ENCODE measurements around the gene PCDHGA6.
"Not testable (repeated sequence)": the region's sequence is repeated elsewhere in the genome, so short reads cannot be mapped to it uniquely, and the experiment has no call there.

Gene PCDHGA6

GRCh38 chr5:141346017-141346416 is 27.7 kb upstream of the PCDHGA6 start:
- peaks cover 79% of the 10 kb centered on the region for H3K27me3 Mint-ChIP-seq
- not testable (repeated sequence) for H3K36me3 Mint-ChIP-seq (ENCODE audit: insufficient read depth); H3K4me1 Mint-ChIP-seq; H3K9me3 Mint-ChIP-seq; H3K4me3 Mint-ChIP-seq; H3K27ac Mint-ChIP-seq (ENCODE audit: low read depth); DNase-seq (ENCODE audit: low spot score in 2 of 2); ATAC-seq (replicated peaks; ENCODE audit: extremely low read depth, poor library complexity, severe bottlenecking)

- Mint-ChIP-seq H3K27me3 (peaks cover 67% of the 10 kb centered on the region), H3K4me3 (peak within 1 kb of the TSS; percentile 60), H3K27ac (ENCODE audit: low read depth) (no peak within 1 kb of the TSS), H3K36me3 (ENCODE audit: insufficient read depth) (no peaks in the 10 kb centered on the region), H3K9me3 (peaks cover 5% of the 10 kb centered on the region), H3K4me1 (no peaks in the 10 kb centered on the region)
- no peak for DNase-seq (ENCODE audit: low spot score in 2 of 2)
- ATAC-seq (replicated peaks; ENCODE audit: extremely low read depth, poor library complexity, severe bottlenecking): no peak
Measured at GRCh38 chr5:141349917-141350619, 23.6 kb upstream of the PCDHGA6 start, which contains the start of gene PCDHGB1. Gene PCDHGB1 (plus strand): TSS chr5:141350099. CDS start chr5:141350261, 162 bp downstream.

- Mint-ChIP-seq H3K27ac (ENCODE audit: low read depth) (no peak overlapping the region), H3K4me1 (no peaks in the 10 kb centered on the region), H3K27me3 (peaks cover 67% of the 10 kb centered on the region), H3K4me3 (no peak overlapping the region), H3K9me3 (peaks cover 5% of the 10 kb centered on the region), H3K36me3 (ENCODE audit: insufficient read depth) (no peaks in the 10 kb centered on the region)
- no peak for ATAC-seq (replicated peaks; ENCODE audit: extremely low read depth, poor library complexity, severe bottlenecking)
- no peak for DNase-seq (ENCODE audit: low spot score in 2 of 2)
Measured at GRCh38 chr5:141351591-141351990, 22.1 kb upstream of the PCDHGA6 start.

- ATAC-seq (replicated peaks; ENCODE audit: extremely low read depth, poor library complexity, severe bottlenecking): no peak
- Mint-ChIP-seq H3K27ac (ENCODE audit: low read depth) (no peak within 1 kb of the TSS), H3K4me3 (peak within 1 kb of the TSS; percentile 34), H3K4me1 (peaks cover 5% of the 10 kb centered on the region), H3K9me3 (peaks cover 9% of the 10 kb centered on the region), H3K27me3 (peaks cover 81% of the 10 kb centered on the region), H3K36me3 (ENCODE audit: insufficient read depth) (no peaks in the 10 kb centered on the region)
- no peak for DNase-seq (ENCODE audit: low spot score in 2 of 2)
Measured at GRCh38 chr5:141354900-141355469, 18.7 kb upstream of the PCDHGA6 start, which contains the start of gene PCDHGA4. Gene PCDHGA4 (plus strand): TSS chr5:141355021. CDS start chr5:141355108, 87 bp downstream.

GRCh38 chr5:141355641-141356040 is 18.1 kb upstream of the PCDHGA6 start:
- Mint-ChIP-seq H3K4me3 (no peak overlapping the region), H3K9me3 (peaks cover 6% of the 10 kb centered on the region), H3K36me3 (ENCODE audit: insufficient read depth) (peaks cover under 1% of the 10 kb centered on the region), H3K4me1 (peaks cover 6% of the 10 kb centered on the region), H3K27me3 (peaks cover 78% of the 10 kb centered on the region), H3K27ac (ENCODE audit: low read depth) (no peak overlapping the region)
- DNase-seq (ENCODE audit: low spot score in 2 of 2): no peak
- no peak for ATAC-seq (replicated peaks; ENCODE audit: extremely low read depth, poor library complexity, severe bottlenecking)

- Mint-ChIP-seq H3K4me1 (peaks cover 6% of the 10 kb centered on the region), H3K27ac (ENCODE audit: low read depth) (no peak overlapping the region), H3K4me3 (no peak overlapping the region), H3K9me3 (peaks cover 6% of the 10 kb centered on the region), H3K36me3 (ENCODE audit: insufficient read depth) (peaks cover 3% of the 10 kb centered on the region), H3K27me3 (peaks cover 78% of the 10 kb centered on the region)
- no peak for DNase-seq (ENCODE audit: low spot score in 2 of 2)
- no peak for ATAC-seq (replicated peaks; ENCODE audit: extremely low read depth, poor library complexity, severe bottlenecking)
Measured at GRCh38 chr5:141356133-141356532, 17.6 kb upstream of the PCDHGA6 start.

- Mint-ChIP-seq H3K36me3 (ENCODE audit: insufficient read depth) (peaks cover 5% of the 10 kb centered on the region), H3K4me1 (peaks cover 6% of the 10 kb centered on the region), H3K27ac (ENCODE audit: low read depth) (no peak overlapping the region), H3K9me3 (peaks cover 6% of the 10 kb centered on the region), H3K27me3 (peaks cover 84% of the 10 kb centered on the region), H3K4me3 (no peak overlapping the region)
- ATAC-seq (replicated peaks; ENCODE audit: extremely low read depth, poor library complexity, severe bottlenecking): no peak
- no peak for DNase-seq (ENCODE audit: low spot score in 2 of 2)
Measured at GRCh38 chr5:141356950-141357349, 16.7 kb upstream of the PCDHGA6 start.

- no peak for DNase-seq (ENCODE audit: low spot score in 2 of 2)
- Mint-ChIP-seq H3K9me3 (peaks cover 14% of the 10 kb centered on the region), H3K27ac (ENCODE audit: low read depth) (peak within 1 kb of the TSS; percentile 87), H3K36me3 (ENCODE audit: insufficient read depth) (peaks cover 8% of the 10 kb centered on the region), H3K4me3 (peak within 1 kb of the TSS; percentile 79), H3K27me3 (peaks cover 85% of the 10 kb centered on the region), H3K4me1 (peaks cover 6% of the 10 kb centered on the region)
- ATAC-seq (replicated peaks; ENCODE audit: extremely low read depth, poor library complexity, severe bottlenecking): no peak
Measured at GRCh38 chr5:141359790-141360426, 13.8 kb upstream of the PCDHGA6 start, which contains the start of gene PCDHGB2. Gene PCDHGB2 (plus strand): TSS chr5:141359994. CDS start chr5:141360136, 142 bp downstream.

- Mint-ChIP-seq H3K4me3 (peak overlapping the region; percentile 79), H3K36me3 (ENCODE audit: insufficient read depth) (peaks cover 12% of the 10 kb centered on the region), H3K4me1 (peaks cover 6% of the 10 kb centered on the region), H3K27me3 (peaks cover 87% of the 10 kb centered on the region), H3K9me3 (peaks cover 18% of the 10 kb centered on the region), H3K27ac (ENCODE audit: low read depth) (no peak overlapping the region)
- no peak for DNase-seq (ENCODE audit: low spot score in 2 of 2)
- no peak for ATAC-seq (replicated peaks; ENCODE audit: extremely low read depth, poor library complexity, severe bottlenecking)
Measured at GRCh38 chr5:141360685-141361084, 13.0 kb upstream of the PCDHGA6 start.

- peaks cover 14% of the 10 kb centered on the region for H3K36me3 Mint-ChIP-seq (ENCODE audit: insufficient read depth)
- no peak for DNase-seq (ENCODE audit: low spot score in 2 of 2)
- no peak overlapping the region for H3K27ac Mint-ChIP-seq (ENCODE audit: low read depth)
- H3K4me3 Mint-ChIP-seq: no peak overlapping the region
- peaks cover 6% of the 10 kb centered on the region for H3K4me1 Mint-ChIP-seq
- peaks cover 20% of the 10 kb centered on the region for H3K9me3 Mint-ChIP-seq
- peaks cover 90% of the 10 kb centered on the region for H3K27me3 Mint-ChIP-seq
- no peak for ATAC-seq (replicated peaks; ENCODE audit: extremely low read depth, poor library complexity, severe bottlenecking)
Measured at GRCh38 chr5:141362719-141363118, 11.0 kb upstream of the PCDHGA6 start.

GRCh38 chr5:141363952-141364660 is 9.6 kb upstream of the PCDHGA6 start, which contains the start of gene PCDHGA5:
Gene PCDHGA5 (plus strand): TSS chr5:141364162. CDS start chr5:141364331, 169 bp downstream.
- Mint-ChIP-seq H3K36me3 (ENCODE audit: insufficient read depth) (peaks cover 14% of the 10 kb centered on the region), H3K27ac (ENCODE audit: low read depth) (no peak within 1 kb of the TSS), H3K9me3 (peaks cover 20% of the 10 kb centered on the region), H3K4me1 (peaks cover 6% of the 10 kb centered on the region), H3K4me3 (no peak within 1 kb of the TSS), H3K27me3 (peaks cover 86% of the 10 kb centered on the region)
- DNase-seq (ENCODE audit: low spot score in 2 of 2) (no peak), ATAC-seq (replicated peaks; ENCODE audit: extremely low read depth, poor library complexity, severe bottlenecking) (no peak)

All from central memory CD8-positive, alpha-beta T cell (primary cell).